ENCODE data around the gene CDC73. TPM values are rescaled to one million over a fixed set of nuclear protein-coding genes. Genes with fewer than 3 reads are reported as not detected.
"Not testable (repeated sequence)": the region's sequence is repeated elsewhere in the genome, so short reads cannot be mapped to it uniquely, and the experiment has no call there.

CDC73 gene
- total RNA-seq, 1 donor from 2014 or later = 49.2 TPM

- Histone ChIP-seq H3K27me3 (no peaks in the 10 kb centered on the region), H3F3A (ENCODE audit: low read depth) (no peaks in the 10 kb centered on the region), H4K20me1 (ENCODE audit: low read depth) (no peaks in the 10 kb centered on the region), H3K4me1 (no peaks in the 10 kb centered on the region), H3K79me2 (ENCODE audit: low read depth) (peaks cover 20% of the 10 kb centered on the region), H2AFZ (replicated peaks) (no peak overlapping the region), H3K36me3 (no peaks in the 10 kb centered on the region), H3K9ac (no peak overlapping the region), H3K27ac (no peak overlapping the region), H3K9me3 (ENCODE audit: low read depth) (no peaks in the 10 kb centered on the region), H3K4me2 (no peak overlapping the region), H3K4me3 (no peak overlapping the region)
- no peak for TF ChIP-seq EZH2phosphoT487 (IDR thresholded peaks at IDR 0.05)
- no peak for TF ChIP-seq CTCF (IDR thresholded peaks at IDR 0.05)
- TF ChIP-seq EZH2 (IDR thresholded peaks at IDR 0.05) = no peak
- Mint-ChIP-seq H3K27me3 (ENCODE audit: insufficient read depth, low read depth) (no peaks in the 10 kb centered on the region), H3K36me3 (peaks cover 31% of the 10 kb centered on the region), H3K9me3 (peaks cover 16% of the 10 kb centered on the region), H3K4me1 (no peaks in the 10 kb centered on the region), H3K27ac (no peak overlapping the region), H3K4me3 (no peak overlapping the region)
- DNase-seq (ENCODE audit: low spot score) = no peak
These were observed 107.3 kb downstream of the CDC73 start for GRCh38 chr1:193229136-193229535.

DNA sequence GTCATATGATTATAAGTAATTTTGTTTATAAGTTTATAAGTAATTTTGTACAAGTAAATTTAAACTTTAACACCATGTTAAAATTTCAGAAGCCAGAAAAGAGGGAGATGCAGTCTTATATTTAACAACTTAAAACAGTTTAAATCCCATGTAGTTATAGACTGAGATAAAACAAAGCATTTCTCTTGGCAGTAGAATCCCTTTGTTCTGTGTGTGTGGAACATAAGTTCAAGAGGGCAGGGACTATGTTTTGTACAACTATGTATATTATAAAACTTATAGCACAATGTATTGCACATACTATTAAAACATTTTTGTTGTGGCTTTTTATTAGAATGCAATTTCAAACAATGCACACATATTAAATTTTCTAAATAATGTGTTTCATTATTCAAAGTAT is 109.3 kb downstream of the CDC73 start:
- H4K20me1 ChIP-seq (ENCODE audit: low read depth); H3K4me3 Mint-ChIP-seq; H3K4me2 ChIP-seq; H3K27me3 ChIP-seq; H3K9ac ChIP-seq; H3K27me3 Mint-ChIP-seq (ENCODE audit: insufficient read depth, low read depth); H3K4me3 ChIP-seq; H2AFZ ChIP-seq (replicated peaks); H3K4me1 ChIP-seq; H3K27ac ChIP-seq; H3K9me3 ChIP-seq (ENCODE audit: low read depth); H3K79me2 ChIP-seq (ENCODE audit: low read depth); H3K36me3 ChIP-seq; DNase-seq (ENCODE audit: low spot score); H3F3A ChIP-seq (ENCODE audit: low read depth); H3K4me1 Mint-ChIP-seq; H3K27ac Mint-ChIP-seq; H3K9me3 Mint-ChIP-seq: not testable (repeated sequence)
- peaks cover 21% of the 10 kb centered on the region for H3K36me3 Mint-ChIP-seq

- Histone ChIP-seq H3F3A (ENCODE audit: low read depth) (no peaks in the 10 kb centered on the region), H3K4me3 (no peak overlapping the region), H3K4me1 (no peaks in the 10 kb centered on the region), H3K27me3 (no peaks in the 10 kb centered on the region), H3K27ac (no peak overlapping the region), H3K4me2 (no peak overlapping the region), H4K20me1 (ENCODE audit: low read depth) (no peaks in the 10 kb centered on the region), H3K79me2 (ENCODE audit: low read depth) (peaks cover 2% of the 10 kb centered on the region), H3K9me3 (ENCODE audit: low read depth) (no peaks in the 10 kb centered on the region), H3K9ac (no peak overlapping the region), H3K36me3 (peaks cover 6% of the 10 kb centered on the region), H2AFZ (replicated peaks) (no peak overlapping the region)
- H3K27ac Mint-ChIP-seq = no peak overlapping the region
- no peaks in the 10 kb centered on the region for H3K27me3 Mint-ChIP-seq (ENCODE audit: insufficient read depth, low read depth)
- DNase-seq (ENCODE audit: low spot score) = no peak
- H3K36me3 Mint-ChIP-seq = peaks cover 30% of the 10 kb centered on the region
- H3K4me1 Mint-ChIP-seq = no peaks in the 10 kb centered on the region
- TF ChIP-seq CTCF (IDR thresholded peaks at IDR 0.05) = no peak
- no peak for TF ChIP-seq EZH2 (IDR thresholded peaks at IDR 0.05)
- TF ChIP-seq EZH2phosphoT487 (IDR thresholded peaks at IDR 0.05) = no peak
- H3K9me3 Mint-ChIP-seq = no peaks in the 10 kb centered on the region
- H3K4me3 Mint-ChIP-seq = no peak overlapping the region
These were observed 112.7 kb downstream of the CDC73 start for GRCh38 chr1:193234530-193234929.

DNA sequence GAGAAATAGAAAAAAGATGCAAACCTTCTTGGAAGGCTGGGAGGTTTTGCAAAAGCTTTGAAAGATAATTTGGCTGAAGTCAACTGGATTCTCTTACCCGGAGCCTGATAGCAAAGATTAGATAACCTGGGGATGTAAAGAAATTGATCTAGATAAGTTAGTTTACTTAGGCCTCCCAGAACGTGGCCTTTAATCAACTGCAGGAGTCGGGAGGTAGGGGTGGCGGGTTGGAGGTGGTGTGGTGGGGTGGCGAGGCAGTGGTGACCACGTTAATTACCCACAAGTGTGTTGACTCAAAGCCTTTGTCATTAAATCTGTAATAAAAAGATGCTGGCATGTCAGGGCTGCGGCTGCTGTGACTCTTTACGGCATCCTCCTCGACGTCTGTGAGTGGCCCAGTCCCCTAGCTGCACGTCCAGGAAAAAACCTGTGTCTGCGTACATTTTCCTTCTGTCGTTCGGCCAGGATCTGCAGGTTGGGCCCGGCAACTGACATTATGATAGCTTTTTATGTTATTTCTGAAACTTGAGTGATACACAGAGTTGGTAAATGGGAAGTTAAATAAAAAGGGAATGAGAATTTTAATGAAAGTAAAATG is 115.6 kb downstream of the CDC73 start:
- no peak overlapping the region for H2AFZ ChIP-seq (replicated peaks)
- Mint-ChIP-seq H3K27ac (no peak overlapping the region), H3K36me3 (peaks cover 45% of the 10 kb centered on the region), H3K4me1 (no peaks in the 10 kb centered on the region), H3K4me3 (no peak overlapping the region), H3K9me3 (peaks cover 6% of the 10 kb centered on the region), H3K27me3 (ENCODE audit: insufficient read depth, low read depth) (no peaks in the 10 kb centered on the region)
- no peaks in the 10 kb centered on the region for H3F3A ChIP-seq (ENCODE audit: low read depth)
- peaks cover 6% of the 10 kb centered on the region for H3K36me3 ChIP-seq
- H3K4me2 ChIP-seq = no peak overlapping the region
- TF ChIP-seq EZH2phosphoT487 (IDR thresholded peaks at IDR 0.05) (no peak), EZH2 (IDR thresholded peaks at IDR 0.05) (no peak), CTCF (IDR thresholded peaks at IDR 0.05) (no peak)
- no peaks in the 10 kb centered on the region for H3K9me3 ChIP-seq (ENCODE audit: low read depth)
- H3K27me3 ChIP-seq = no peaks in the 10 kb centered on the region
- no peaks in the 10 kb centered on the region for H3K4me1 ChIP-seq
- no peaks in the 10 kb centered on the region for H4K20me1 ChIP-seq (ENCODE audit: low read depth)
- no peak overlapping the region for H3K27ac ChIP-seq
- no peak for DNase-seq (ENCODE audit: low spot score)
- no peak overlapping the region for H3K4me3 ChIP-seq
- no peaks in the 10 kb centered on the region for H3K79me2 ChIP-seq (ENCODE audit: low read depth)
- no peak overlapping the region for H3K9ac ChIP-seq
